Astrocyte of the spinal cord (primary cell): ENCODE measurements around the gene COPG2.
A peak's percentile ranks its signal among the peaks of the same experiment; 100 is the strongest.
"Not testable (repeated sequence)": the region's sequence is repeated elsewhere in the genome, so short reads cannot be mapped to it uniquely, and the experiment has no call there.

Source experiments
- DNase-seq: peaks from one replicate; pipeline ENCODE4 v3.0.0; 2011; ENCODE audit warnings: low read depth, low spot score
- H3K4me3 ChIP-seq: 2 replicates; pipeline ENCODE4 v1.5.1; 2011; ENCODE audit warnings: low read depth, mild to moderate bottlenecking, low read length, moderate library complexity
- CTCF ChIP-seq: IDR thresholded peaks from 2 replicates; pipeline ENCODE4 v1.5.1; 2012; ENCODE audit warnings: low read depth, mild to moderate bottlenecking, low read length, inconsistent platforms
- in situ Hi-C: cut with HindIII; loops from 2 replicates; pipeline ENCODE4 v1.10.0; 2017; ENCODE audit warnings: low sequenced_read_pairs

The COPG2 gene

GRCh38 chr7:130593033-130593432, 75.5 kb downstream of the COPG2 start:
- in situ Hi-C loops = no loop called here
- H3K4me3 ChIP-seq = no peak overlapping the region
- DNase-seq = no peak
- TF ChIP-seq CTCF = no peak

DNA sequence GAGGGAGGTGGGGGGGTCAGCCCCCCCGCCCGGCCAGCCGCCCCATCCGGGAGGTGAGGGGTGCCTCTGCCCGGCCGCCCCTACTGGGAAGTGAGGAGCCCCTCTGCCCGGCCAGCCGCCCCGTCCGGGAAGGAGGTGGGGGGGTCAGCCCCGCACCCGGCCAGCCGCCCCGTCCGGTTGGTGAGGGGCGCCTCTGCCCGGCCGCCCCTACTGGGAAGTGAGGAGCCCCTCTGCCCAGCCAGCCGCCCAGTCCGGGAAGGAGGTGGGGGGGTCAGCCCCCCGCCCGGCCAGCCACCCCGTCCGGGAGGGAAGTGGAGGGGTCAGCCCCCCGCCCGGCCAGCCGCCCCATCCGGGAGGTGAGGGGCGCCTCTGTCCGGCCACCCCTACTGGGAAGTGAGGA, 77.1 kb downstream of the COPG2 start:
- in situ Hi-C loops, DNase-seq, H3K4me3 ChIP-seq: not testable (repeated sequence)

DNA sequence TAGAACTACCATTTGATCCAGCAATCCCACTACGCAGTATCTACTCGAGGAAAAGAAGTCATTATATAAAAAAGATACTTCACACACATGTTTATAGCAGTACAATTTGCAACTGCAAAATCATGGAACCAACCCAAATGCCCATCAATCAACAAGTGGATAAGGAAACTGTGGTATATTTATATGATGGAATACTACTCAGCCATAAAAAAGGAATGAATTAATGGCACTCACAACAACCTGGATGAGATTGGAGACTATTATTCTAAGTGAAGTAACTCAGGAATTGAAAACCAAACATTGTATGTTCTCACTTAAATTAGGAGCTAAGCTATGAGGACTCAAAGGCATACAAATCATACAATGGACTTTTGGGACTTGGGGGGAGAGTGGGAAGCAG, 82.6 kb downstream of the COPG2 start:
- DNase-seq, in situ Hi-C loops, H3K4me3 ChIP-seq: not testable (repeated sequence)

DNA sequence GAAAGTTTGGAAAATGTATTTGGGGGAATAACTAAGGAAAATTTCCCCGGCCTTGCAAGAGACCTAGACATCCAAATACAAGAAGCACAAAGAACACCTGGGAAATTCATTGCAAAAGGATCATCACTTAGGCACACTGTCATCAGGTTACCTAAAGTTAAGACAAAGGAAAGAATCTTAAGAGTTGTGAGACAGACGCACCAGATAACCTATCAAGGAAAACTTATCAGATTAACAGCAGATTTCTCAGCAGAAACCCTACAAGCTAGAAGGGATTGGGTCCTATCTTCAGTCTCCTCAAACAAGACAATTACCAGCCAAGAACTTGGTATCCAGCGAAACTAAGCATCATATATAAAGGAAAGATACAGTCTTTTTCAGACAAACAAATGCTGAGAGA, 93.4 kb downstream of the COPG2 start:
- DNase-seq, H3K4me3 ChIP-seq, in situ Hi-C loops: not testable (repeated sequence)

GRCh38 chr7:130570144-130570543, 98.4 kb downstream of the COPG2 start:
- in situ Hi-C loops, DNase-seq, H3K4me3 ChIP-seq: not testable (repeated sequence)

GRCh38 chr7:130566898-130567280, 101.7 kb downstream of the COPG2 start:
- in situ Hi-C loops = no loop called here
- DNase-seq = no peak
- TF ChIP-seq CTCF = no peak

GRCh38 chr7:130566168-130566897, 102.2 kb downstream of the COPG2 start:
- H3K4me3 ChIP-seq = no peak overlapping the region
- TF ChIP-seq CTCF = no peak
- DNase-seq = peak; percentile 32
- in situ Hi-C loops = no loop called here

More at GRCh38 chr7:130566898-130567280, 101.7 kb downstream of the COPG2 start:
- H3K4me3 ChIP-seq = no peak overlapping the region

DNA sequence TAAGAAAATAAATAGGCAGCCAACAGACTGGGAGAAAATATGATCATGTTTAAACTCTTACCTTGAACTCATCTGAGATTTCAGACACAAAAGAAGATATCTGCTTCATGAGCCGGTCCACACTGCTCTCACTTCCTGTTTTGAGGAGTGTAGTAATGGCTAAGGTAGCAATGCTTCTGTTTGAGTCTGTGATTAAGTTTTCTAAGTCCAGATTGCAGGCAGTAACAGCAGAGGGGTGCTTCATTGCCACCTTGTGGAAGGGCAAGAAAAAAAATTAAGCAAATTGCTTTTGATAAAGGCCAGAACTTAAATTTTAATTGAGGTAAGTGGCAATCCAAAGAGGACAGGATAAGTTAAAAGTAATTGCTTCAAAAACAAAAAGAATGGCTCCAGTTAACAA, 107.6 kb downstream of the COPG2 start:
- in situ Hi-C loops = no loop called here
- peak; percentile 7 for DNase-seq
- no peak for TF ChIP-seq CTCF
- H3K4me3 ChIP-seq = no peak overlapping the region

DNA sequence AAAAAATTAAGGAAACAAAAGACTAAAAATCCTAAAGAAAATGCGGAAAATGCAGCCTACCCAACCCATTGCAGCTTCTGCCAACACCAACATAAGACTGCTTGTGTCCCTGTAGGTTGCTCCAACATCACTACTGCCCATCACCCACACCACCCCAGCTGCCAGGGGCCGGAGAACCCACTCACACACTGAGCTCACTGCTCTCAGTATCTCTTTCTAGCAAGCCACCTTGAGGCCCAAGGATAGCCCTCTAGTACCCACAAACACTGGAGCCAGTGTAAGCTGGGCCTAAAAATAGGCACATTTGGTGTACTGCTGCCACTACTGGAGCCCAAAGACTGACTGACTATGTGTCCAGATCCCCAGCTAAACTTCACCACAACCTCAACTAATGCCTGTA, 109.4 kb downstream of the COPG2 start:
- H3K4me3 ChIP-seq = no peak overlapping the region
- no peak for TF ChIP-seq CTCF
- no peak for DNase-seq
- in situ Hi-C loops = no loop called here
